ENCODE measurements around the gene ZNF621. TPM values are rescaled to one million over a fixed set of nuclear protein-coding genes. Genes with fewer than 3 reads are reported as not detected.

Gene ZNF621
- total and polyA plus RNA-seq, 9 of the 15 experiments (the other 6 are each of a cell fraction or from before 2014, with no cell fraction given): 4.7 to 28.9 (median 20.6) TPM

GRCh38 chr3:40534283-40534682 lies 9.5 kb downstream of the ZNF621 start:
- TF ChIP-seq NCOA6 (IDR thresholded peaks at IDR 0.05) (no peak), ZNF316 (IDR thresholded peaks at IDR 0.05) (peak; percentile 87), MAFG (tag; conservative IDR thresholded peaks at IDR 0.05) (peak; percentile 33; the same call in 1 of the 2 replicates), HNRNPLL (IDR thresholded peaks at IDR 0.05; ENCODE audit: low read depth, low read length, poor library complexity, severe bottlenecking) (no peak), IRF1 (CRISPR knock-in tag; IDR thresholded peaks at IDR 0.05; ENCODE audit: borderline replicate concordance) (no peak), MAFK (IDR thresholded peaks at IDR 0.05; ENCODE audit: low read length) (peak; percentile 19; the same call in 1 of the 2 replicates), ARID3B (CRISPR knock-in tag; IDR thresholded peaks at IDR 0.05; ENCODE audit: borderline replicate concordance) (no peak), BRF2 (IDR thresholded peaks at IDR 0.05; ENCODE audit: borderline replicate concordance, insufficient read depth, insufficient read length) (no peak), ZNF263 (CRISPR knock-in tag; IDR thresholded peaks at IDR 0.05; ENCODE audit: borderline replicate concordance) (no peak), C11orf30 (IDR thresholded peaks at IDR 0.05; ENCODE audit: low read depth) (peak; percentile 54; the same call in 1 of the 2 replicates), MAFF (IDR thresholded peaks at IDR 0.05; ENCODE audit: low read length) (peak; percentile 27; the same call in 1 of the 2 replicates), ZKSCAN8 (CRISPR knock-in tag; IDR thresholded peaks at IDR 0.05) (no peak), HSF4 (CRISPR knock-in tag; IDR thresholded peaks at IDR 0.05; ENCODE audit: borderline replicate concordance) (no peak), TSC22D4 (tag; IDR thresholded peaks at IDR 0.05) (no peak), ZNF184 (CRISPR knock-in tag; IDR thresholded peaks at IDR 0.05) (no peak), SRSF9 (IDR thresholded peaks at IDR 0.05; ENCODE audit: borderline replicate concordance, low read depth, low read length) (no peak), POLR2A (conservative IDR thresholded peaks at IDR 0.05) (no peak)
- ATAC-seq (no peak), DNase-seq (ENCODE audit: extremely low read depth in 1 of 4, low spot score in 3 of 4) (no peak), FAIRE-seq (no peak)
- H3K36me3 ChIP-seq (ENCODE audit: control insufficient read depth, insufficient read depth, low read length): peaks cover 70% of the 10 kb centered on the region
- H3K79me2 ChIP-seq (ENCODE audit: control insufficient read depth, insufficient read depth, low read length): no peaks in the 10 kb centered on the region
- BruUV-seq (replicated peaks): no TSS peak
- H4K20me1 ChIP-seq (replicated peaks; ENCODE audit: control insufficient read depth, insufficient read depth, low read length): no peaks in the 10 kb centered on the region
- ChIA-PET CTCF (ENCODE audit: low intra/inter-chr PET ratio) (no interaction called here), POLR2A (interaction anchor here (0.7 to 0.8 kb wide), 2 partner anchors 10 to 79 kb away, joined by 3 to 4 read pairs; no protein-coding TSS in a partner anchor)
- no peak overlapping the region for H2AFZ ChIP-seq (ENCODE audit: low read depth, low read length)
- H3K9me3 ChIP-seq (replicated peaks; ENCODE audit: control insufficient read depth, insufficient read depth, low read depth, low read length): peaks cover 6% of the 10 kb centered on the region; the same call in 1 of the 2 replicates
- intact Hi-C loops (cut with micrococcal nuclease): no loop called here
- no peak overlapping the region for H3K27ac ChIP-seq (ENCODE audit: extremely low read depth, low read depth, low read length)
- H3K4me1 ChIP-seq (replicated peaks in 1 of 2; ENCODE audit: control insufficient read depth in 2 of 2, insufficient read depth in 2 of 2, low read length in 2 of 2): no peaks in the 10 kb centered on the region; a peak in 1 of 5 replicates
- no peak overlapping the region for H3K9ac ChIP-seq (ENCODE audit: insufficient read depth in 1 of 2, low read depth in 2 of 2, low read length in 2 of 2)
- in situ Hi-C loops (cut with MboI): no loop called here
- H3K9me1 ChIP-seq (ENCODE audit: control insufficient read depth, insufficient read depth, low read length): no peaks in the 10 kb centered on the region
- no peak overlapping the region for H3K4me3 ChIP-seq
- no peak overlapping the region for H3K4me2 ChIP-seq (ENCODE audit: insufficient read depth, low read length)
- H3K27me3 ChIP-seq (ENCODE audit: control insufficient read depth in 2 of 2, insufficient read depth in 2 of 2, low read length in 2 of 2): no peaks in the 10 kb centered on the region
